KOPT-K1 (cell line): Measurements from ENCODE around the gene PIK3C2A.
"Not testable (repeated sequence)": the region's sequence is repeated elsewhere in the genome, so short reads cannot be mapped to it uniquely, and the experiment has no call there.

Experiments
- H3K27ac ChIP-seq: fragments of 200-600 bp; sonication (generic); 2 replicates; pipeline ENCODE4 v1.5.1; 2016; ENCODE audit warnings: antibody characterized with exemption, mild to moderate bottlenecking, low read depth, low read length; ENCODE audit not compliant: poor library complexity, severe bottlenecking
- H3K36me3 ChIP-seq: fragments of 200-600 bp; sonication (generic); 2 replicates; pipeline ENCODE4 v1.5.1; 2017; ENCODE audit warnings: antibody characterized with exemption, mild to moderate bottlenecking, low read length, moderate library complexity; ENCODE audit not compliant: insufficient read depth
- H3K9me3 ChIP-seq: fragments of 200-600 bp; sonication (generic); 2 replicates; pipeline ENCODE4 v1.5.1; 2017; ENCODE audit warnings: antibody characterized with exemption, low read length, mild to moderate bottlenecking; ENCODE audit not compliant: insufficient read depth, poor library complexity, severe bottlenecking

PIK3C2A gene, protein sequence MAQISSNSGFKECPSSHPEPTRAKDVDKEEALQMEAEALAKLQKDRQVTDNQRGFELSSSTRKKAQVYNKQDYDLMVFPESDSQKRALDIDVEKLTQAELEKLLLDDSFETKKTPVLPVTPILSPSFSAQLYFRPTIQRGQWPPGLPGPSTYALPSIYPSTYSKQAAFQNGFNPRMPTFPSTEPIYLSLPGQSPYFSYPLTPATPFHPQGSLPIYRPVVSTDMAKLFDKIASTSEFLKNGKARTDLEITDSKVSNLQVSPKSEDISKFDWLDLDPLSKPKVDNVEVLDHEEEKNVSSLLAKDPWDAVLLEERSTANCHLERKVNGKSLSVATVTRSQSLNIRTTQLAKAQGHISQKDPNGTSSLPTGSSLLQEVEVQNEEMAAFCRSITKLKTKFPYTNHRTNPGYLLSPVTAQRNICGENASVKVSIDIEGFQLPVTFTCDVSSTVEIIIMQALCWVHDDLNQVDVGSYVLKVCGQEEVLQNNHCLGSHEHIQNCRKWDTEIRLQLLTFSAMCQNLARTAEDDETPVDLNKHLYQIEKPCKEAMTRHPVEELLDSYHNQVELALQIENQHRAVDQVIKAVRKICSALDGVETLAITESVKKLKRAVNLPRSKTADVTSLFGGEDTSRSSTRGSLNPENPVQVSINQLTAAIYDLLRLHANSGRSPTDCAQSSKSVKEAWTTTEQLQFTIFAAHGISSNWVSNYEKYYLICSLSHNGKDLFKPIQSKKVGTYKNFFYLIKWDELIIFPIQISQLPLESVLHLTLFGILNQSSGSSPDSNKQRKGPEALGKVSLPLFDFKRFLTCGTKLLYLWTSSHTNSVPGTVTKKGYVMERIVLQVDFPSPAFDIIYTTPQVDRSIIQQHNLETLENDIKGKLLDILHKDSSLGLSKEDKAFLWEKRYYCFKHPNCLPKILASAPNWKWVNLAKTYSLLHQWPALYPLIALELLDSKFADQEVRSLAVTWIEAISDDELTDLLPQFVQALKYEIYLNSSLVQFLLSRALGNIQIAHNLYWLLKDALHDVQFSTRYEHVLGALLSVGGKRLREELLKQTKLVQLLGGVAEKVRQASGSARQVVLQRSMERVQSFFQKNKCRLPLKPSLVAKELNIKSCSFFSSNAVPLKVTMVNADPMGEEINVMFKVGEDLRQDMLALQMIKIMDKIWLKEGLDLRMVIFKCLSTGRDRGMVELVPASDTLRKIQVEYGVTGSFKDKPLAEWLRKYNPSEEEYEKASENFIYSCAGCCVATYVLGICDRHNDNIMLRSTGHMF (N-terminal part only)

DNA sequence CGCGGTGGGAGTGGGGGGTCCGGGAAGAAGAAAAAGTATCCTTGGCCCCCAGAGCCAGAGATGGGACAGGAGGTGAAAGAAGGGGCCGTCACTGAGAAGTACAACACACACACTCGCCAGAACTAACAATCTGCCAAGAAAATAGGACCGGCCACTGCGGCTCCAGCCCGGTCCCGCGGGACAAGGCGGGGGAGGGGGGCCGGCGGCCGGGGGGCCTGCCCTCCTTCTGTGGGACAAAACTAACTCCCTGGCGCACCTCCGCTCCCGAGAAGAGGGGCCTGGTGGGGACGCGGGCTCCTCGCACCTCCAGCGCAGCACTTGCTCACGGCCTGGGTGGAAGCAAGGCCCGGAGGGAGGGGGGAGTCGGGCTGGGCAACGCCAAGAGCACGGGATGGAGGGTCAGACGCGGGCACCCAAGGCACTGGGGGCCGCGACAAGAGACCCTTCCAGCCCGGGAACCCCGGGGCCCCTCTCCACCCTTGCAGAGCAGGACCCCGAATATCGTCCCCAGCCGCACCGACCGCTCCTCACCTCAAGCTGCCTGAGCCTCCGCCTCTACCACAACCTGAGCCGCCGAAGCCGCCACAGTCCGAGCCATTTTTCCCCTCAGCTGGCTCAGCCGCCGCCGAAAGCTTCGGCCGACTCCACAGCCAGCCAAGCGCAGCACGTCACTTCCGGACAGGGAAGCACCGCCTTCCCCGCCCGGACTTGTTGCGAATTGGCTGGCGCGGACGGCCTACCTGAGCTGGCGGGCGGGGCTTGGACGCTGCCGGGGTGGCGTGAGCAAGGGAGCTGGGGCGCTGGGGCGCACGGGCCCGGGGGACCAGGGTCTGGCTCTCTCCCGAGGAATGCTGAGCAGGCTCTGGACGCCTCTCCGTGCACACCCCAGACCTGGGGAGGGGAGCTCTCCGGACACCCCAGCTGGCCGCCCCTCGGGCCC lies at the start of gene PIK3C2A:
Gene PIK3C2A, minus strand, starts transcription at position 670 of the 940 bp plus-strand sequence. CDS start 38,245 bp downstream, outside the sequence.
- Histone ChIP-seq H3K9me3 (no peaks in the 10 kb centered on the region), H3K27ac (peak within 1 kb of the TSS; percentile 71), H3K36me3 (peaks cover 3% of the 10 kb centered on the region; the same call in 1 of the 2 replicates)

DNA sequence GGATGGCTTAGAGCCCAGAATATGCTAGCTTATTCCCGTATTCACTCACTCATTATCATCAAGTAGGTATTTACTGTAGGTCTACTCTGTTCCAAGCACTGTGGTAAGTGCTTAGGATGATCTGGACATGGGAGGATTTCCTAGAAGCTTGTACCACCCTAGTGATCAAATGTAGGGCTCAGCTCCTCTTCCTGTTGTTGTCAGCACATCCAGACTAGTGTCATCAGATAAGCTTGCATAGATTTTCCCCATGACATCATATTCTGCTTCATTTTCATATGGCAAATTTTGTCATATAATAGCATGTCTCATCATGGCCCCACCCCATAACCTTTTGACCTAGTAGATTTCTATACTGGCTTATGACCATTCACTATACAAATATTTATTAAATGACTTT lies 49.4 kb upstream of the PIK3C2A start:
- Histone ChIP-seq H3K9me3 (no peaks in the 10 kb centered on the region), H3K36me3 (no peaks in the 10 kb centered on the region), H3K27ac (no peak overlapping the region)

DNA sequence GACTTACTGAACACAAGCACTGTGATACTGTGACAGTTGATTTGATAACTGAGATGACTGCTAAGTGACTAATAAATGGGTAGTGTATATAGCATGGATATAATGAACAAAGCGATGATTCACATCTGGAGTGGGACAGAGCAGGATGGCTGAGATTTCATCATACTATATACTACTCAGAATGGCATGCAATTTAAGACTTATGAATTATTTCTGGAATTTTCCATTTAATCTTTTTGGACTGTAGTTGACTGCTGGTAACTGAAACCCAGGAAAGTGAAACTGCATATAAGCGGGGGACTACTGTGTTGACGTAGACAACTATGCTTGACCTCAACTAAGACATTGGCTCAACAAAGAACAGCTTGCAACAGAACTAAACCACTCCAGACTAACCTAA lies 48.7 kb upstream of the PIK3C2A start:
- Histone ChIP-seq H3K27ac (no peak overlapping the region), H3K9me3 (no peaks in the 10 kb centered on the region), H3K36me3 (no peaks in the 10 kb centered on the region)

DNA sequence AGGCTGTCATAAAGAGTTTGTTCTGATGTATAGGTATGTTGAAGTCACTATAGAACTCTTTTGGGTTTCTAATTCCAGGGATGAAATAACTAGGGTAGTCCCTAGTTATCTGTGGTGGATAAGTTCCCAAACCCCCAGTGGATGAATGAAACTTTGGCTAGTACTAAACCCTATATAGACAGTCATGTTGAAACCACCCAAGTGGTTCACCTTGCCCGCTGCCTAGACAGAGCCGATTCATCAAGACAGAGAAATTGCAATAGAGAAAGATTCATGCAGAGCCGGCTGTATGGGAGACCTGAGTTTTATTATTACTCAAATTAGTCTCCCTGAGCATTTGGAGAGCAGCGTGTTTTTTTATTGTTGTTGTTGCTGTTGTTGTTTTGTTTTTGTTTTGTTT lies 44.9 kb upstream of the PIK3C2A start:
- H3K27ac ChIP-seq, result no peak overlapping the region
- H3K9me3 ChIP-seq, result no peaks in the 10 kb centered on the region
- no peaks in the 10 kb centered on the region for H3K36me3 ChIP-seq

DNA sequence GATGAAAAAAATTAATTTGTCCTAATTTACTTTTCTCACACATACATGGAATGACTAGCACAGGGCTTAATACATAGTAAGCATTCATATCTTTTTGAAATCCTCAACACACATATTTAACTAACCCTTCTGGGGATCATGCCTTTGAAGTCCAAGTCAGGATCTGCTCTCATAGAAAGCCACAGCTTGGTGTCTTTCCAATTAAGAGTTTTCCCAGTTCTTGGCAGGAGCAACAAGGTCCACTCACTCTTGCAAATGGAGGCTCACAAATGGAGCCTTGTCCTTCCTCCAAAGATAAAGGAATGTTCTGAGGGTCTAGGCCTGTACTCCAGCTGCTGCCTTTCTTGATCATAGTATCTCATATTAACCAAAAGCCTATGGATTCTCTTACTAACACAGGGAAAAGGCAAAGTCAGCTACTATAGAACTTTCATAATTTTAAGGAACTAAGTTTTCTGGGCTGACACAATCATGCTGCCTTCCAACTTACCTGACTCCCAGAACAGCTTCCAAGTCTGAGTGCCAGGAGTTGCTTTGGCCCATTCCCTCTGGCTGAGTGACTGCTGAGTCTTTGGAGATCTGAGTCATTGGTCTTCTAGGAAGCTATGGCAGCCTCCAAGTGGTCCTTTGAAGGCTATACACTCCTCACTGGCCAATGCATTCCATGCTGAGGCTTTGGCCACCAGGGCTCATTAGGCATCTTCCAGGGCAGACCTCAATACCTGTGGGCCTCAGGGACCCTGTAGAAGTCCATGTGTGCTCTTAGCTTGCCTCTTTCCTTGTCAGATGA lies 43.0 kb upstream of the PIK3C2A start:
- H3K36me3 ChIP-seq, result no peaks in the 10 kb centered on the region
- no peak overlapping the region for H3K27ac ChIP-seq
- H3K9me3 ChIP-seq, result no peaks in the 10 kb centered on the region

DNA sequence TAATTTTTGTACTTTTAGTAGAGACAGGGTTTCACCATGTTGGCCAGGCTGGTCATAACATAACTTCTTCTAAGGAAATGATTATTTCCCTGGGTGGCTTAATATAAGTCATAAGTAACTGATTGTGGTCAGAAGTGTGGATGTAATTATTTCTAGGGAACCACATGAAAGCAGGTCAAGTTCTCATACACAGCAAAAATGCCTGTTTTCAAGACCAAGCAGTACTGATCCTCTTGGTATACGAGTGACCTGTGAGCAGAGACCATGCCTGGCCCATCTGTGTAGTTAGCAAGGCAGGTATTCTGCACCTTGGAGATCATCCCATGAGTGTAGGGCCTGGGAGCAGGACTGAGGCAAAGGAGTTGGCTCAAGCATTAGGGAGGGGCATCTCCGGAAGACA lies 36.3 kb upstream of the PIK3C2A start:
- H3K36me3 ChIP-seq, result no peaks in the 10 kb centered on the region
- H3K9me3 ChIP-seq, result no peaks in the 10 kb centered on the region
- H3K27ac ChIP-seq, result peak overlapping the region; percentile 23

DNA sequence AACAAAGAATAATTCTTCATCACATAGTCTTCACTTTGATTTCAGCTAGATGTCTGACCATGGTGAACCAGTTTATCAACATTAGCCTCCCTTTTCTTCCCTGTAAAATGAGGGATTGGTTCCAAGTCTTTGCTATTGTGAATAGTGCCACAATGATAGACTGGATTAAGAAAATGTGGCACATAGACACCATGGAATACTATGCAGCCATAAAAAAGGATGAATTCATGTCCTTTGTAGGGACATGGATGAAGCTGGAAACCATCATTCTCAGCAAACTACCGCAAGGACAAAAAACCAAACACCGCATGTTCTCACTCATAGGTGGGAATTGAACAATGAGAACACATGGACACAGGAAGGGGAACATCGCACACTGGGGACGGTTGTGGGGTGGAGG lies 35.2 kb upstream of the PIK3C2A start:
- H3K36me3 ChIP-seq, H3K9me3 ChIP-seq, H3K27ac ChIP-seq: not testable (repeated sequence)

DNA sequence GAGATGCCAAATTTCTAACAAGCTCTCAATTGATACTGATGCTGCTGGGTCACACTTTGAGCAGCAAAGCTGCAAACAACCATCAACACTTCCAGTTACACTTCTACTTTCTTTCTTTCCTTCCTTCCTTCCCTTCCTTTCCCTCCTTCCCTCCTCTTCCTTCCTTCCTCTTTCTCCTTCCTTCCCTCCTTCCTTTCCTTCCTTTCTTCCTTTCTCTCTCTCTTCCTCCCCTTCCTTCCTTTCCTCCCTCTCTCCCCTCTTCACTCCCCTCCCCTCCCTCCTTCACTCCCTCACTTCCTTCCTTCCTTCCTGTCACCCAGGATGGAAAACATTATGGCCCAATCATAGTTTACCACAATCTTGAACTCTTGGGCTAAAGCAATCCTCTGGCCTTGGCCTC lies 33.0 kb upstream of the PIK3C2A start:
- Histone ChIP-seq H3K36me3 (no peaks in the 10 kb centered on the region), H3K9me3 (no peaks in the 10 kb centered on the region), H3K27ac (no peak overlapping the region)

DNA sequence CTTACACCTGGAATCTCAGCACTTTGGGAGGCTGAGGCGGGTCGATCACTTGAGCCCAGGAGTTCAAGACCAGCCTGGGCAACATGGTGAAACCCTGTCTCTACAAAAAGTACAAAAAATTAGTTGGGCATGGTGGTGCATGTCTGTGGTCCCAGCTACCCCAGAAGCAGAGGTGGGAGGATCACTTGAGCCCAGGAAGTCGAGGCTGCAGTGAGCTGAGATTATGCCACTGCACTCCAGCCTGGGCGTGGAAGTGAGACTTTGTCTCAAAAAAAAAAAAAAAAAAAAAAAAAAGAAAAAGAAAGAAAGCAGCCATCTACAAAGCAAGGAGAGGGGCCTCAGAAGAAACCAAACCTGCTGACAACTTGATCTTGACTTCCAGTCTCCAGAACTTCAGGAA lies 32.1 kb upstream of the PIK3C2A start:
- not testable (repeated sequence) for H3K9me3 ChIP-seq, H3K36me3 ChIP-seq
- H3K27ac ChIP-seq, result peak overlapping the region; percentile 32

DNA sequence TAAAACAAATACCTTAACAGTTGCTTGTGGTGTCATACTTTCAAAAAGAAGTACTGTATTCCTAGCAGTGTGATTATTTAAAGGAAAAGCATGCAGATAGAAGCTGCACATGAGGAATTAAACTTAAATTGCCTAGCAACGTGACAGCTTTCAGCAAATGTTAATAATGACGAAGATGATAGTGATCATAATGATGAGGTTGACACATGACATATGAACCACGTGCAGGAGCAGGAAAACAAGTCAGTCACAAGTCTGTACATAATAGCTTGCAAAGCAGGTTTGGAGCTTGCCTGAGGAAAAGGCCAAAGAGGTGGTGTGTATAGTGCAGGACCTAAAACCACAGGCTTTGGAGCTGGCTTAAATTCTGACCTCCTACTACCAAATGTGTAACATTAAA lies 30.6 kb upstream of the PIK3C2A start:
- H3K9me3 ChIP-seq, result no peaks in the 10 kb centered on the region
- H3K36me3 ChIP-seq, result no peaks in the 10 kb centered on the region
- no peak overlapping the region for H3K27ac ChIP-seq

DNA sequence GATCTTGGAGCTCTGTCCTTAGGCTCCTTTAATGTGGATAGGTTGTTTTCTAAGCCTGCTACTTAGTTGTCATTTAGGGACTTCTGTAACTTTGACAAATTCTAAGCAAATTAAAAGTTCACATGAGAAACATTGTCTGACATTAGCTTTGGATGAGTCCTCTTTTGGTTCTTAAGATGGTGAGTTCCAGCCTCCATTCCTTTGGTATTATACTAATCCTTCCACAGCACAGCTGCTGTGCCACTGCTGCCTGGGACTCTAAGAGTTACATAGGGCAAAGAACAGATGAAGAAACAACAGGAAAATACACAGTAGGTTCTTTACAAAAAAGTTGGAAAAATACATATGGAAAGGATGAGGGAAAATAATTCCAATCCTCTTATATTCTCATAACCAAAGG lies 25.3 kb upstream of the PIK3C2A start:
- no peak overlapping the region for H3K27ac ChIP-seq
- no peaks in the 10 kb centered on the region for H3K9me3 ChIP-seq
- no peaks in the 10 kb centered on the region for H3K36me3 ChIP-seq

DNA sequence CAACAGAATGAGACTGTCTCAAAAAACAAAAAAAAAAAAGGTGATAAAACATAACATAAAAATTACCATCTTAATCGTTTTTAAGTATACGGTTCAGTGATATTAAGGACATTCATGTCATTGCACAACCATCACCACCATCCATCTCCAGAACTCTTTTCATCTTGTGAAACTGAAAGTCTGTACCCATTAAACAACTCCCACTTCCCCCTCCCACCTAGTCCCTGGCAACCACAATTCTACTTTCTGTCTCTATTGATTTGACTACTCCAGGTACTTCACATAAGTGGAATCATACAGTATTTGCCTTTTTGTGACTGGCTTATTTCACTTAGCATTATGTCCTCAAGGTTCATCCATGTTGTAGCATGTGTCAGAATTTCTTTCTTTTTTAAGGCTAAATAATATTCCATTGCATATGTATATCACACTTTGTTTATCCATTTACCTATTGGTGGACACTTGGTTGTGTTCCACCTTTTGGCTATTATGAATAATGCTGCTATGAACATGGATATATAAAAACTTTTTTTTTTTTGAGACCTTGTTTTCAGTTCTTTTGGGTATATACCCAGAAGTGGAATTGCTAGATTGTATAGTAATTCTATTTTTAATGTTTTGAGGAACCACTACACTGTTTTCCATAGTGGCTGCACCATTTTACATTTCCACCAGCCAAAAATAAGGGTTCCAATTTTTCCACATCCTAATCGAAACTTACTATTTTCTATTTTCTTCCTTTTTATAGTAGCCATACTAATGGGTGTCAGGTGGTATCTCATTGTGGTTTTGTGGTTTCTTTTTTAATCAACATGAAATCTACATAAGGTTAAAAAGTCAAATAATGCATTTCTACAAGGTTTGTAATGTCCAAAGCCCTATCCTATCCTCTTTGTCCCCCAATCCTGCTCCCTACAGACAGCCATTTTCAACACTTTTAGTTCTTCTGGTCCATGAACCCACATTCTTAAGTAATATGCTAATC lies 23.4 kb upstream of the PIK3C2A start:
- H3K36me3 ChIP-seq, result no peaks in the 10 kb centered on the region
- H3K27ac ChIP-seq, result peak overlapping the region; percentile 56
- no peaks in the 10 kb centered on the region for H3K9me3 ChIP-seq
